ENCODE measurements around the gene ERC2.
"Not testable (repeated sequence)": the region's sequence is repeated elsewhere in the genome, so short reads cannot be mapped to it uniquely, and the experiment has no call there.

Gene ERC2

DNA sequence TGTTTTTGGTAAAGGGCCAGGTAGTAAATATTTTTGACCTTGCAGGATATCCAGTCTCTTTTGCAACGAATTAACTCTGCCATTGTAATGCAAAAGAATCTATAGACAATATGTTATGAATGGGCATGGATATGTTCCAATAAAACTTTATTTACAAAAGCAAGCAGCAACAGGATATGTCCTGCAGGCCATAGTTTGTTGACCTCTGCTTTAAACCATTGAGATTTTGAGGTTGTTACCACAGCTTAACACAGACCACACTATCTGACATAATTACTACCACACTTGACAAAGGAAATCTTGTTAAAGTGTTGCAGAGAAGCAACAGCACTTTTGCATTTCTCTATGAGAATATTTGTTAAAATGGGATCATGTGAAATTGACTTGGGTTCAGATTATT, 349.3 kb downstream of the ERC2 start:
- no peak for DNase-seq

DNA sequence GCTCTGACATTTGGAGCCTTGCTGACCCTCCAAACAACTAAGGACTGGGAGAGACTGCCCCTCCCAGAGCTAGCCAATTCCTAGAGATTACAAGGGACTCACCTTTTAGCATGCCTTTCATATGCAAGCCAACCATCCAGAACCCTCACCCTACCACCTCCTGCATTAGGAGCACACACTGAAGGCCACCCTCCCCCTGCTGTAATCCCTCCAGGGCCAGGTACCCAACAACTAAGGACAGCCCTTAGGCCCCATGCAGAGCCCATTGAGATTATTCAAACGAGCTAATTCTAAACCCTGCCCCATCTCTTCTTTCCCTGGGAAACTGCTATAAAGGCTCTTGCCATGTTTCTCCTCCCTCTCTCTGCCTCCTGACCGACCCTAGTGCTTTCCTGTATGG, 352.6 kb downstream of the ERC2 start:
- DNase-seq, result no peak

DNA sequence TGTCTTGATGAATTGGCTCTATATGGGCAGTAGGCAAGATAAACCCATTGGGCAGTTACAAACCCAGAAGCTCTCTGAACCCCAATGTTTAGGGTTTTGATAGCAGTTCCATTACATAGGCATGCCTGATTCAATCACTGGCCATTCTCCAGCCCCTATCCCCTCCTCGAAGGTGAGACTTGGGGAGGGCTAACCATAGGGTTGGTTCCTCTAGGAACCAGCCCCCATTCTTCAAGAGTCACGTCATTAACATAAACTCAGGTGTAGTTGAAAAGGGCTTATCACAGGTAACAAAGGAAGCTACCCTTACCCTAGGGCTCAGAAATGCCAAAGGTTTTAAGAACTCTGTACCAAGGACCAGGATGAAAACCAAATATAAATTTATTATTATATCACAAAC, 353.1 kb downstream of the ERC2 start:
- DNase-seq, result no peak

DNA sequence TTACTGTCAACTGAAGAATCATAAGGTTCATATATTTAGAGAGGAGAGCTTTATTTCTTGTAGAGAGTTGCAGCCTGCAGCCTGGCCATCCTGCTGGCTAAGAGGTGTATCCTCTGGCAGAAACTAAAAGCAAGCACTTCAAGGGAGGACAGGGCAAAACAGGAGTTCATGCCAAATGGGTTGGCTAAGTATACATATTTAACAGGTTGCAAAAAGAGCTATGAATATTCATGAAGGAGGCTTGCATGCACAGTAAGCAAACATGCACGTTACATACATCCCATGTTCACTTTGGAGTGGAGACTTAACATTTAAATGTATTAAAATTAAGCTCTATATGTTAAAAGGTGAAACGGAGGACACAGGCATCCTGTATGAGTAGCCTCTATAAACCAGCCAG, 354.4 kb downstream of the ERC2 start:
- DNase-seq, result no peak

DNA sequence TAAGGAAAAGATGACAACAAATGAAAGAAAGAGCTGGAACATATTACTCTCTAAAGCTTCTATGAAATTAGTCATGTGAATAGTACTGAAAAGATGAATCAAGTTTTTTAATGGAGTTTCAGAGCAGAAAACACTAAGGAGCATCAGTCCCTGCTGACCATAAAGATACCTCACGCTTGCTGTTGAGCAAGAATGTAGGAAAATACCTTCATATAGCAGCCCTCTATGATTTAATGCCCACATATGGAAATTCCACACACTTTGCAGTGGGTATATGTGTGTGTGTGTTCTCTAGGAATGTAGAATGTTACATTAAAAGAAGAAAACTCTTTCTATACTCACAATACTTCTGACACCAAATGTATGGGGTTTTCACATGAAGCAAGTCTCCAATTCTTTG, 355.0 kb downstream of the ERC2 start:
- DNase-seq, result no peak

DNA sequence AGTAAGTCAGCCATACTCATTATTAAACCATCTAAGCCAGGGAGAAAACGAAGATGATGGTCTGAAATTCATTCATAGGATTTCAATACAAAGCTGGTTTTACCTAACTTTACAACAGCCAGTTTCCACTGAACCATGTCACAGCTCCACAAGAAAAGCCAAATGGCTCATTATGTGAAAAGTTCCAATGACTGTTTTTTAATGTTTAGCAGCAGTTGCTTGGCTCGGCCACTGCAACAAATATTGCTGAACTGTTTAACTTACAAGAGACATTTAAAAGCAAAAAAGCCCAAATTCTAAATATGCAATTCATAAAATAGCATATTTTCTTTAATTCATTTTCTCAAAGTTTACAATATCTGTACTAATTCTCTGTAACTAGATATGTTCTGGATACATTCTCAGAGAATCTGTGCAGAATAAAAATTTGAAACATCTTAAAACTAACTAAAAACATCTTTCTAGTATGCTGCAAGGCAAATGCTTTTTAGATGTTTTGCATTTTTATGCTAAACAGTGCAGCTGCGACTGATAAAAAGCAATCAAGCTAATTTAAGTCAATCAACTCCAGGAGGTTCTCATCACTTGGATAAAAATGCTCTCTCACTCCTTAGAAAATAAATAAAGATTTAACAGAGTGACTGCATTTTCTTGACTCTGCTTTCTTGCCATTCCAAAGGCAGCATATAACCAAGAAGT, 356.5 kb downstream of the ERC2 start:
- no peak for DNase-seq

DNA sequence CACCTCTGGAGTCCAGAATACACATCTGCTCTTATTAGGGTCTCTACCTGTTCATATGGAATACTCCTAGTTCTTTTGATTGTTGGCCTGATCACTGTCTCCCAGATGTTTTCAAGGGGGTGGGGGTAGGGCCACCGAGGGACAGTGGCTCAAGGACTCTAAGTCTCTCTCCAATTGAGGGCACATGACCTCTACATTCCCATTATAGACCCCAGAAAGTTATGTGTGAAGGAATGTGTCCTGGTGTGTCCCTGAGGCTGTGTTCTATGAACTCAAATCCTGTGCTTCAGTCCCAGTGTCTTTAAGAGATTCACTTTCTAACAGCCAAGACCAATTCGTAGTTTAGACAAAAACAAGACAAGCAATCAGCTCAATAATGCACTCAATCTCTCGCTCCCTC, 357.4 kb downstream of the ERC2 start:
- DNase-seq, result no peak

DNA sequence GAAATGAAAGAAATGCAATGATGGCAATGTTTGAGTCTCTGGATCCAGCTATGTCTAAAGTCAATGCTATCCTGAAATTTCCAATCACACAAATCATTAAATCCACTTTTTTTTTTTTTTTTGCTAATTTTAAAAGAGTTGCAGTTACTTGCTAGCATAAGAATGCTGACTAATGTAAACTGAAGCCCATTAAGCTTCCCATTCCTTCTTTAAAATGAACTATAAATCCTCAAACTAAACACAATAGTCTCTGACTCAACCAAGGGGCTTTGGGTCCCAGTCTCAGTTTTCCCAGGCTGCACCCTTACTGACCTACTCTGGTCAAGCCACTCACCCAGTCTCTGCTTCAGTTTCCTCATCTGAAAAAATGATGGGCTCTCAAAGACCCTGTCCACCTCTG, 361.1 kb downstream of the ERC2 start:
- DNase-seq, result no peak

DNA sequence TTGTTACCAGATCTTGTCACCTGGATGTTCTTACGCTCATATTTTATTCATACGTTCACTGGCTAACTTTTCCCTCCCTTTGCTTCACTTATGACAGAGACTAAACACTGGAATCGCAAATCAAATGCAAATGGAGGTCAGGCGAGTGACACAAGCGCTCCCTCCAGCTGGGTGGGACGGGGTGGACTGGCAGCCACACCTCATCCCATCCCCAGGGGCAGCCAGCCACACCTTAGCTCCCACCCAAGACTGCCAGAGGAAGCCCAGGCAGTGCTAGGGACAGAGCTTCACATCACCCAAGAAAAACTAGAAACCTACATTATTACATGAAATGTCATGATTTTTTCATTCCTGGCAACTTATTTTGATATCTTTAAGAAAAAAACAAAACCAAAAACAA, 366.2 kb downstream of the ERC2 start:
- no peak for DNase-seq

DNA sequence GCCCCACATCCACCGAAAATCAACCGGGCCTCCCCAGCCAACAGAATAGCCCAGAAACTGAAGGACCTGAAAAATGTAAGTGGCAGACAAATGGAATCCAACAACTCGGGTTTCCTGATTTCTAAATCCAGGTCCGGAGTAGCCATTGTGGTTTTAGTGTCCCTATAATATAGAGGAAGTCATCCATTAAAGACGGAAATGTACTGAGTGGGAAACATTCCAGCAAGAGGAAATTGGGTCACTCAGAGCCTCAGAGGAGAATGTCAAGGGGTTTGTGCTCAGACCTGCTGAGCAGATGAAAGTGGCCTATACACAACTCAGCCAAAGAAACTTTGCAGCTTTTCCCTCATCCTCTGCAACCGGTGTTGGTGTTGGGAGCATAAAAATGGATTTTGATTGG, 366.7 kb downstream of the ERC2 start:
- DNase-seq, result peak in 2 of 4 experiments; percentile 14 to 16

DNA sequence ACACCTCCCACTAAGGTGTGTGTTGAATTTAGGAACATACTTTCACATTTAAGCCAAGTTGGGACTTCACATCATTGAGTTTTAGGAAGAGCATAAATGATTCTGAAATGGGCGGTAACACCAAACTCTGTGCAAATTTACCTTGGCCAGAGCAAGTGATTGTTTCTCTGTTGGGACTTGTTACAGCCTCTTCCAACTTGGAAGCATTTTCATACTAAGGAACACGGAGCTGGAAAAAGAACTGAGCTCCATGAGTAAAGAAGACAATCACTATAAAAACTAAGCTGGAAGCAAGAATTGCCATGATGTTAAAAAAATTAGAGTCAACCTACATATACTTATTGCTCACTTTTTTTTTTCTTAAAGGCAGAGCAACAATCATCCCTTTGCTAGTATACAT, 371.3 kb downstream of the ERC2 start:
- DNase-seq, result no peak

DNA sequence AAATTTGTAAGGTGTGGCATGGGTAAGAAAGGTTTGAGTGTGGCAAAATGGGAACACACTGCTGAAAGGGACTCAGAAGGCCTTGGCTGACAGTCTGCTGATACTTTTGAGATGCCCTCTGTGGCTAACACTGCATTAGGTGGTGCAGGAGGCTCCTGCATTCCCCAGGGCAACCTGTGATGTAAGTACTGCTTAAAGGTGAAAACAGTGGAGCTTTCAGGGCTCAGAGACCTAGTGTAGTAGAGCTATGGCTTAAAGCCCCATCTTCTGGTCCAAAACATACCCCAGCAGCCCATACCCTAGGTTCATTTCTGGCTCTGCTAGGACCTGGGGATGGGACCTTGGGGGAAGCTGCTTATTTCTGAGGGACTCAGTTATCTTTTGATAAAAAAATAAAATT, 374.1 kb downstream of the ERC2 start:
- DNase-seq, result no peak

DNA sequence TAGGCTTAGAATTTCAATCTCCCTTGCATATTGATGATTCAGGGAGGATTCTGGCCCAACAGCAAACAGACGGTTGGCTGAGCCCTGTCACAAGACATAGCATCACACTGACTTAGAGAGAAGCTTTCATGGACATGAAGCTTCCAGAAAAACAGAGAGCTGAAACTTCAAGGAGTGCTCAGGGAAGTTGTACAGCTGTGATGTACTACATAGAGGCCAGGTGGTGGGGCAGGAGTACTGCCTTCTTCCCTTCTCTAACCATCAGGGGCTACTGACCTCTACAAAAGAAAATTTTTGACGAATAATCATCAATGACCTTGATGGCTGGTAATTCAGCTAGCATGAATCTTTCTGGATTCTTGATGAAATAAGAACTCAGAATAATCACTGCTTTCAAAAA, 378.5 kb downstream of the ERC2 start:
- DNase-seq, result no peak

DNA sequence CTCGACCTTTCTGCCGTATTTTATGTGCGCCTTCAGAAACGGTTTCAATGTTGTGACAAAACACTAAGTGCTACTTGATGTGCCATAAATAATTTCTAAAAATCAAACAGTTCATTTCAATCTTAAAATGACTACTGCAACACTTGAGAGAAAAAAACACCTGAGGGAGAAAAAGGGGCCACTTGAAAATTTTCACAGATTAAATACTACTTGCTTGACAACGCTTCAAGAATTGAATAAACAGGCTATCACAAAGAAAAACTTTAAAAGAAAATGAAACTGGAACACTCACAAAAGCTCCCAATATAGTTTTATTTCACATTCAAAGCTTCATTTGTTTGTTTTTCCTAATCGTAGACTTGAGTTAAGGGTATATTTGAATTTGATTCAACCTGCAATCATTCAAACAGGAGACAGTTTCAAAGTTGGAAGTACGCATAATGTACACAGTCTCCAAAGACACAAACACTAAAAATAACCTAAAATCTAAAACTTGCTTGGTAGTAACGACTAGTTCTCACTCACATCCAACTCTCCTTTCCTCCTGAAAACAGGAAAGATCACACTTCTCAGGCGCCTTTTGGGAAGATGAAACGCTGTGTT, 380.7 kb downstream of the ERC2 start:
- no peak for DNase-seq

DNA sequence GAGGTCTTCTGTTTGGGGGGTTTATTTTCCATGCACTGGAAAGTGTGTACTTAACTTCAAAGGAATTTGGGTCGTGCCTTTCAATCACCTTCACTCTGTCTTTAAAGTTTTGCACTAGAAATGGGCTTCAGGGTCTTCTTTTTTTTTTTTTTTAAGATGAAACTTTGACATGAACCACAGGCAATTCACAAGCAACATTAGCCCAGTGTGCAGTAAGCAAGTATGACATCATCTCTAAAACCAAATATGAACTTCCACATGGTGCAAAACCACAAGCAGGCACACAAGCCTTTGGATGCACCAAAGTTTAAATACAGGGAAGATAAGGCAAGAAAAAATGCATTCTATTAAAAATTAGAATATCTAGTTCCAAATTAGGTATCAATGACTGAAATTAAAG, 381.9 kb downstream of the ERC2 start:
- peak in 2 of 4 experiments; percentile 6 to 7 for DNase-seq

DNA sequence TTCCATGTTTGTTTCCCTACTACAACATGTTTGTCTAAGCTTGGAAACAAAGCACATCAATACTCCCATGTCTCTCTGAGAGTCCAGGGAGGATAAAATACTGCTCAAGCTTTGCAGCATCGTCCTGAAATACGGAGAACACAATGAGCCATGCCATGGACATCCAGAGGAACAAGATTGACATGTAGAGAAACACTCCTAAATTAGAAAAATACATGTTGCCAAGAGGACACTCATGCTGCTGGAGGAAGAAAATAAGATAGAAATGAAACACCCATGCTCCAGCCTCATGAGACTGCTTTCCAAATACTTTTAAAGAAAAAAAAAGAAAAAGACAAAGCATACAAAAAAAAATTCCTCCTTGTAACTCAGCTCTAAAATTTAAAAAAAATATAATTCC, 387.0 kb downstream of the ERC2 start:
- no peak for DNase-seq

DNA sequence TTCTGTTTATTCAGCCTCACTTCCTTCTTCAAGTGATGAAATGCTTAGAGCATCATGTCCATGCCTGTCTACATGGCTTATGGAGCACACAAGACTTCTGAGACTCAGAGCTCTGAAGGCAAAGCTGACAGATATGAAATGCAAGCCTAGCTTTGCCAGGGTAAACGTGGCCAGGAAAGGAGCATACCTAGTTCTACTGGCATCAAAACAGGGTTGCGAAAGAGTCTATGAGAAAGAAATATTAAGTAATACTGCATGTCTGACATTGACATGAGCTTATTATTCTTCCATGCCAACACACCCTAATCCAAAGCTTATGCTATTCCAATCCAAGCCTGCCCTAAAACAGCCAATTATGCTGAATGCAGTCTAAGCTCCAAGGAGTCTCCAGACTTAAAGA, 391.5 kb downstream of the ERC2 start:
- no peak for DNase-seq

DNA sequence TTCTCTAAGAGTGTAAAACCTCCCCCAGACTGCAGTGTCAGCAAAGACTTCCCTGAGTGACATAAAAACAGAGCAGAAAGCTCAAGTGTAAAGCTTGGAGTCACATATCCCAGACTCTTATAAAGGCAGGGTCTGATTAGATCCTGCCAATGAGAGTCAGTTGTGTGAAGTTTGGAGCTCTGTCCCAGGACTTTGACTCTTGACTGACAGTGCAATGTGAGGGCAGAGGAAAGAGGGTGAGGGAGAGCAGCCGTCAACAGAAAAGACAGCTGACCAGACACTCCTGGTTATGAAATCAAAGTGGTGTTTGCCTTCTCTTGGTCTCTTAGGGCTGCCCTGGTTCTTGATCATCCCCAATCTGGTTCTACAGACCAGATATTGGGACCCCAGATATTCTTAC, 393.2 kb downstream of the ERC2 start:
- no peak for DNase-seq

DNA sequence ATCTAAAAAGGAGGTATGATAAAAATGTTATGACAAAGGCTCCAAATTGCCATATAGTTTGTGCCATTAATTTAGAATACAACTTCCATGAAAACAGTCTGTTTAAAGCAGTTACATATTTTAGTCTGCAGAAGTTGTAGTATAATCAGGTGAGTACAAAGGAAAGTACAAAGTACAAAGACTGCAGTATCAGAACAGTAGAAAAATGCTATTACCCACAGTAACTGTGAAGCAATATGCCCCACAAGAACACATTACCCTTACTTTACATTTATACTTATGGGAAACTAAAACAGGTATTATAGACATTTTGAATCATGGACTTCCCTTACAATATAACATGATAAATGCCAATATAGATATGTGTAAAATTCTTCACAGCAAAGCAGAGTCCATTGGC, 398.5 kb downstream of the ERC2 start:
- DNase-seq, result no peak

DNA sequence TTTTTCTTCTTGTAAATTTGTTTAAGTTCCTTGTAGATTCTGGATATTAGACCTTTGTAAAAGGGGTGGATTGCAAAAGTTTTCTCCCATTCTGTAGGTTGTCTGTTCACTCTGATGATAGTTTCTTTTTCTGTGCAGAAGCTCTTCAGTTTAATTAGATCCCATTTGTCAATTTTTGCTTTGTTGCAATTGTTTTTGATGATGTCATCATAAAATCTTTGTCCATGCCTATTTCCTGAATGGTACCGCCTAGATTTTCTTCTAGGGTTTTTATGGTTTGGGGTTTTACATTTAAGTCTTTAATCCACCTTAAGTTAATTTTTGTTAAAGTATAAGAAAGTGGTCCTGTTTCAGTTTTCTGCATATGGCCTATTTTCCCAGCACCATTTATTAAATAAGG, 401.9 kb downstream of the ERC2 start:
- not testable (repeated sequence) for DNase-seq

DNA sequence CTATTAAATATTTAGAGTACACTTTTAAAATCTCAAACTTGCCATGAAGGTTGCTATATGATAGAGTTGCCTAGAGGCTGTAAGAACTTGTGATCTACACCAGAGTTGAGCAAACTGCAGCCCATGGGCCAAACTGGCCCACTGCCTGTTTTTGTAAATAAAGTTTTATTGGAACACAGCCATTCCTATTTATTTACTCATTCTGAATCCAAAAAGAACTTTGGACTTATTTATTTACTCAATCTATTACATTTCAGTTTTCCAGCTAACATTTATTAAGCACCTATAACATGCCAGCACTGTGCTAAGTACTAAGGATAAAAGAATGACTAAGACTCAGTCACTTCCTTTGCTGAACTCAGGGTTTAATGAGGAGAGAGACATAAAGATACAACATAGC, 403.6 kb downstream of the ERC2 start:
- no peak for DNase-seq

DNA sequence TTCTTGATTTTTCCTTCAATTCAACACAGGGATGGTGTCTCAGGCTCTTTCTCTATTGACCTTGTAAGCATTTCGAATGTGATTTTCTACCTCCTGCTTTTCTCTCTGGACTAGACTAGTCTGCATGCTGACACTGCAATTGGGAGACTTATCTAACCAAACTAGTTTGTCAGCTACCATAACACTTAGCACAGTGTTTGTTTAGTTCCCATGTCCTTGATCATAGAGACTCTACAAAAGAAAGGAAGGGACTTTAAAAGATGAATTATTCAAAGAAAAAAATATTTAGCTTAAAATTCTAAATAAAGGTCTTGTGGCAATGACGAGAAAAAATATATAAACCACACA, 407.0 kb downstream of the ERC2 start:
- no peak for DNase-seq

DNA sequence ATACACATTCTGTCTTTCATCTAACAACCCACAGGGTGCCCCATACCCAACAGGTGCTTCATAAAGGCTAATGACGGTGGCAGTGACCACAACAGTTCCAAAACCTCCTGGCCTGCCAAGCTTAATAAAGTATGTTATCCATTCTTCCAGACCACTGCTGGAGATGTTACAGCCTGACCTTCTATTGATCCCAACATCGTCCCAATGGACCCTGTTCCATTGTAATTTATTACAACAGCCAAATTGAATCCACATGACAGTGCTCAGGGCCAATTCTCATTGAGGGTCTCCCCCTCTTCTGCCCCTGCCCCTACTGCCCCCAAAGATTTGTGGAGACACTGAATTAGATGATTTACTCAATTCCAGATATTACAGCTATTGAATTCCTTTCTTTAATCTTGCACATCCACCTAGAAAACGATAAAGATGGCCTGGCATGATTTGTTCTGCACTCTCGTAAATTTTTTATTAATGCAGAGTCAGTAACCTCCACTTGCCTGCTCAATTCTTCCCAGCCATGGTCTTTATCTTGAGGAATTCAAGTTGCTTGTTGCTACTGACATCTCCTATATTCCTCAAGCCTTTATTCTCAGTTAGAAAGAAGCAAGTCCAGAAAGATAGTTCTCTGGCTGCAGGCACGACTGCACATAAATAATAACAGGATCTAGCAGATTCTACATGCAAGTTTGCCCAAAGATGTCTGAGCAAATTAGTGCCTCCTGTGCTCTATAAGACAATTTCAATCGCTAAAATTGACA, 407.6 kb downstream of the ERC2 start:
- no peak for DNase-seq

DNA sequence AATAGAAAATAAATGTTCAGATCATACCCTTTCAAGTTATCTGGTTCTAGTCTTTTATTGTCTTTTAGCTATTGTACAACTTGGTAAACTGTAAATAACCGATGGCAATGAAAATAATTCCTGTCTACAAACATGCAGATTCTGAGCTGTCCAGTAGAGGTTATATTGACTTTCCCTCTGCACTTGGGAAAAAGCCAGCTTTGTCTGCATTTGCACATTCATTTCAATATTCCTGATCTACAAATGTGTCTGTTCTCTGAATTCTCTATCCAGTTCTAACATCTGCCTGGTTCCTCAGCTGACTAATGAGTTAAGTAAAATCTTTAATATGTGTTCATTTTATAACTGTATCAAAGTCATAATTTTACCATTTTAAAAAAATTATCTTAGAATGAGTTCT, 408.5 kb downstream of the ERC2 start:
- no peak for DNase-seq

Data from suppressor macrophage (primary cell).